GM12878 (cell line): Measurements from ENCODE around the gene PSMD4.

ENCODE experiments used
- CTCF ChIP-seq, 3 experiments: IDR thresholded peaks in 2 of 3; conservative IDR thresholded peaks in 1 of 3; 2 replicates each; pipeline ENCODE4 v1.5.1; 2011; ENCODE audit warnings: low read depth in 3 of 3, low read length in 3 of 3, mild to moderate bottlenecking in 3 of 3, control low read depth in 2 of 3, moderate library complexity in 2 of 3, inconsistent platforms in 1 of 3, mixed read lengths in 1 of 3; ENCODE audit not compliant: control insufficient read depth in 2 of 3, insufficient read depth in 1 of 3; ENCODE audit errors: extremely low read depth in 1 of 3
- MEF2B ChIP-seq: fragments of 450-650 bp; IDR thresholded peaks from 2 replicates; pipeline ENCODE4 v1.6.1; 2018; ENCODE audit warnings: mild to moderate bottlenecking, moderate library complexity; ENCODE audit not compliant: partially characterized antibody, poor library complexity, severe bottlenecking
- MLLT1 ChIP-seq: fragments of 450-650 bp; IDR thresholded peaks from 2 replicates; pipeline ENCODE4 v1.6.1; 2016; ENCODE audit warnings: mild to moderate bottlenecking
- PAX8 ChIP-seq: fragments of 450-650 bp; IDR thresholded peaks from 2 replicates; pipeline ENCODE4 v1.6.1; 2017; ENCODE audit warnings: mild to moderate bottlenecking, moderate library complexity
- SRF ChIP-seq, 2 experiments: IDR thresholded peaks; 2 replicates each; pipeline ENCODE4 v1.6.1; 2011; ENCODE audit warnings: low read depth in 2 of 2, low read length in 2 of 2, mild to moderate bottlenecking in 1 of 2, moderate library complexity in 1 of 2

- TF ChIP-seq CTCF (IDR thresholded peaks at IDR 0.05 in 2 of 3, conservative IDR thresholded peaks at IDR 0.05 in 1 of 3; ENCODE audit: control insufficient read depth in 2 of 3, extremely low read depth in 1 of 3, insufficient read depth in 1 of 3, low read depth in 3 of 3, low read length in 3 of 3): no peak
- no peak for TF ChIP-seq PAX8
- no peak for TF ChIP-seq SRF (IDR thresholded peaks at IDR 0.05; ENCODE audit: low read depth in 2 of 2, low read length in 2 of 2)
- no peak for TF ChIP-seq MEF2B
- TF ChIP-seq MLLT1: no peak
Measured at GRCh38 chr1:151290709-151291303, 36.3 kb downstream of the PSMD4 start.
